ENCODE measurements around the gene HMOX2.

Gene HMOX2

GRCh38 chr16:4509420-4509819 is 33.2 kb downstream of the HMOX2 start:
- Histone ChIP-seq H3K4me3 (ENCODE audit: control insufficient read depth in 1 of 7, extremely low read depth in 1 of 7, insufficient read depth in 4 of 7, low read depth in 2 of 7, low read length in 6 of 7) (no peak overlapping the region), H3K27me3 (replicated peaks in 2 of 5; ENCODE audit: control insufficient read depth in 4 of 5, insufficient read depth in 5 of 5, low read length in 4 of 5) (no peaks in the 10 kb centered on the region), H3K36me3 (ENCODE audit: control insufficient read depth in 4 of 4, insufficient read depth in 4 of 4, low read length in 3 of 4) (peaks cover 2 to 78% (median 37%) of the 10 kb centered on the region in 4 experiments), H3K9me3 (ENCODE audit: control extremely low read depth in 1 of 5, control insufficient read depth in 4 of 5, insufficient read depth in 2 of 5, low read depth in 1 of 5, low read length in 4 of 5) (no peaks in the 10 kb centered on the region), H3K27ac (ENCODE audit: insufficient read depth in 1 of 2, low read depth in 1 of 2, low read length in 2 of 2, poor library complexity in 1 of 2, severe bottlenecking in 2 of 2) (no peak overlapping the region), H3K4me1 (ENCODE audit: control extremely low read depth in 1 of 4, control insufficient read depth in 4 of 4, insufficient read depth in 4 of 4, low read length in 3 of 4) (peaks cover 19 to 59% (median 58%) of the 10 kb centered on the region in 4 experiments)
- ChIA-PET CTCF (interaction anchor here (1.1 to 15.2 kb wide), 12 partner anchors 9 to 446 kb away, joined by 3 to 375 read pairs (median 6); partner anchors contain the start of genes C16orf96 and HMOX2), POLR2A (no interaction called here)
- DNase-seq: no peak
- WGBS (ENCODE audit: insufficient coverage): 97% methylated on average over 8 of the region's 8 CpGs

GRCh38 chr16:4510131-4510530 is 33.9 kb downstream of the HMOX2 start:
- H3K4me1 ChIP-seq (ENCODE audit: control extremely low read depth in 1 of 4, control insufficient read depth in 4 of 4, insufficient read depth in 4 of 4, low read length in 3 of 4): peaks cover 18 to 62% (median 60%) of the 10 kb centered on the region in 4 experiments
- POLR2A ChIA-PET: no interaction called here
- no peak for DNase-seq

DNA sequence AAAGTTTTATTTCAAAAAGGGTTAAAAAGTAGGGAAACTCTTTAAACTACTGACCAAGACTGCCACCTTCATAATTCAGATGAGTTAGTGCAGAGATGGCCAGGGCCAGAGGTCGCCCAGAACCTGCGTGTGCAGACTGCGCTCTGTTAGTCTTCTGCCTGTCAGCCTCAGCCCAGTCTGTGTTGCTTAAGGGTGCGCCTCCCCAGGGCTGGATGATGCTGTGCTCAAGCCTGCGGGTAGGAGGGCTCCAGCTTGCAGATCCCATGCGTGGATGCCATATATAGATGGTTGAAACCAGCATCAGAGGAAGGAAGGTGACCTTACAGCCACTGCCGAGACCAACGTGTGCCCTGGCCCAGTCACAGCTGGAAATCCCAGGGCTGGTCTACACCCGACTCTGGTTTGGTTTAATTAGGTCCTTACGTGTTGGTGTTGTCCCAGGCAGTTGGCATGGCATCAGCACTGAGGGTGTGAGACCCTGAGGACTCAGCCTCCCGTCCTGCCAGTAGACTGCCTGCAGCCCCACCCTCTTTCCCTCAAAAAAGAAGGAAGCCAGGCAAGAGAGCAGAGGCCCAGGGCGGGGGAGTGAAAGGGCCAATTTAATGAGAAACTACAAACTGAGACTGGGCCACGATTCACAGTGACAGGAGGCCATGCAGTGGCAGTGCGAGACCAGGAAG is 34.7 kb downstream of the HMOX2 start:
- no peaks in the 10 kb centered on the region for H3K27me3 ChIP-seq (replicated peaks in 2 of 5; ENCODE audit: control insufficient read depth in 4 of 5, insufficient read depth in 5 of 5, low read length in 4 of 5)
- H3K27ac ChIP-seq (ENCODE audit: insufficient read depth in 1 of 2, low read depth in 1 of 2, low read length in 2 of 2, poor library complexity in 1 of 2, severe bottlenecking in 2 of 2): peak overlapping the region in 1 of 2 experiments; percentile 11
- DNase-seq: no peak
- WGBS (ENCODE audit: insufficient coverage): 60% methylated on average over 7 of the region's 14 CpGs
- peaks cover 2 to 77% (median 37%) of the 10 kb centered on the region in 4 experiments for H3K36me3 ChIP-seq (ENCODE audit: control insufficient read depth in 4 of 4, insufficient read depth in 4 of 4, low read length in 3 of 4)
- ChIA-PET POLR2A (interaction anchor here (0.6 kb wide), 1 partner anchor 187 kb away, joined by 3 read pairs; no protein-coding TSS in a partner anchor), CTCF (interaction anchor here (0.7 to 15.2 kb wide), 11 partner anchors 8 to 445 kb away, joined by 3 to 375 read pairs (median 6); partner anchors contain the start of gene C16orf96)
- peaks cover 21 to 61% (median 59%) of the 10 kb centered on the region in 4 experiments for H3K4me1 ChIP-seq (ENCODE audit: control extremely low read depth in 1 of 4, control insufficient read depth in 4 of 4, insufficient read depth in 4 of 4, low read length in 3 of 4)
- H3K4me3 ChIP-seq (ENCODE audit: control insufficient read depth in 1 of 7, extremely low read depth in 1 of 7, insufficient read depth in 4 of 7, low read depth in 2 of 7, low read length in 6 of 7): no peak overlapping the region
- H3K9me3 ChIP-seq (ENCODE audit: control extremely low read depth in 1 of 5, control insufficient read depth in 4 of 5, insufficient read depth in 2 of 5, low read depth in 1 of 5, low read length in 4 of 5): peaks cover 0 to under 1% (median 0%) of the 10 kb centered on the region in 5 experiments

More at GRCh38 chr16:4510131-4510530, 33.9 kb downstream of the HMOX2 start:
- Histone ChIP-seq H3K9me3 (ENCODE audit: control extremely low read depth in 1 of 5, control insufficient read depth in 4 of 5, insufficient read depth in 2 of 5, low read depth in 1 of 5, low read length in 4 of 5) (no peaks in the 10 kb centered on the region), H3K36me3 (ENCODE audit: control insufficient read depth in 4 of 4, insufficient read depth in 4 of 4, low read length in 3 of 4) (peaks cover 2 to 78% (median 37%) of the 10 kb centered on the region in 4 experiments), H3K27me3 (replicated peaks in 2 of 5; ENCODE audit: control insufficient read depth in 4 of 5, insufficient read depth in 5 of 5, low read length in 4 of 5) (no peaks in the 10 kb centered on the region), H3K27ac (ENCODE audit: insufficient read depth in 1 of 2, low read depth in 1 of 2, low read length in 2 of 2, poor library complexity in 1 of 2, severe bottlenecking in 2 of 2) (no peak overlapping the region), H3K4me3 (ENCODE audit: control insufficient read depth in 1 of 7, extremely low read depth in 1 of 7, insufficient read depth in 4 of 7, low read depth in 2 of 7, low read length in 6 of 7) (no peak overlapping the region)
- WGBS (ENCODE audit: insufficient coverage): 89% methylated on average over 4 of the region's 5 CpGs
- CTCF ChIA-PET: interaction anchor here (0.7 to 15.2 kb wide), 14 partner anchors 9 to 446 kb away, joined by 3 to 375 read pairs (median 5); partner anchors contain the start of gene C16orf96

- peak; percentile 65 to 73 (median 70) for DNase-seq
- ChIA-PET POLR2A (interaction anchor here (0.6 kb wide), 1 partner anchor 186 kb away, joined by 3 read pairs; no protein-coding TSS in a partner anchor), CTCF (interaction anchor here (0.9 to 15.2 kb wide), 10 partner anchors 11 to 444 kb away, joined by 3 to 375 read pairs (median 5); partner anchors contain the start of genes C16orf96 and HMOX2)
- H3K36me3 ChIP-seq (ENCODE audit: control insufficient read depth in 4 of 4, insufficient read depth in 4 of 4, low read length in 3 of 4): peaks cover 2 to 71% (median 37%) of the 10 kb centered on the region in 4 experiments
- peak overlapping the region in 1 of 2 experiments; percentile 49 for H3K27ac ChIP-seq (ENCODE audit: insufficient read depth in 1 of 2, low read depth in 1 of 2, low read length in 2 of 2, poor library complexity in 1 of 2, severe bottlenecking in 2 of 2)
- WGBS (ENCODE audit: insufficient coverage): 74% methylated on average over 9 of the region's 9 CpGs
- H3K27me3 ChIP-seq (replicated peaks in 2 of 5; ENCODE audit: control insufficient read depth in 4 of 5, insufficient read depth in 5 of 5, low read length in 4 of 5): no peaks in the 10 kb centered on the region
- H3K9me3 ChIP-seq (ENCODE audit: control extremely low read depth in 1 of 5, control insufficient read depth in 4 of 5, insufficient read depth in 2 of 5, low read depth in 1 of 5, low read length in 4 of 5): peaks cover 0 to 2% (median 0%) of the 10 kb centered on the region in 5 experiments
- H3K4me1 ChIP-seq (ENCODE audit: control extremely low read depth in 1 of 4, control insufficient read depth in 4 of 4, insufficient read depth in 4 of 4, low read length in 3 of 4): peaks cover 15 to 61% (median 55%) of the 10 kb centered on the region in 4 experiments
- no peak overlapping the region for H3K4me3 ChIP-seq (ENCODE audit: control insufficient read depth in 1 of 7, extremely low read depth in 1 of 7, insufficient read depth in 4 of 7, low read depth in 2 of 7, low read length in 6 of 7)
Observed at GRCh38 chr16:4511441-4512082, 35.4 kb downstream of the HMOX2 start.

GRCh38 chr16:4512473-4512872 is 36.3 kb downstream of the HMOX2 start:
- peak overlapping the region in 1 of 2 experiments; percentile 49 for H3K27ac ChIP-seq (ENCODE audit: insufficient read depth in 1 of 2, low read depth in 1 of 2, low read length in 2 of 2, poor library complexity in 1 of 2, severe bottlenecking in 2 of 2)
- H3K27me3 ChIP-seq (replicated peaks in 2 of 5; ENCODE audit: control insufficient read depth in 4 of 5, insufficient read depth in 5 of 5, low read length in 4 of 5): no peaks in the 10 kb centered on the region
- no peak overlapping the region for H3K4me3 ChIP-seq (ENCODE audit: control insufficient read depth in 1 of 7, extremely low read depth in 1 of 7, insufficient read depth in 4 of 7, low read depth in 2 of 7, low read length in 6 of 7)
- peaks cover 2 to 64% (median 35%) of the 10 kb centered on the region in 4 experiments for H3K36me3 ChIP-seq (ENCODE audit: control insufficient read depth in 4 of 4, insufficient read depth in 4 of 4, low read length in 3 of 4)
- WGBS (ENCODE audit: insufficient coverage): 93% methylated on average over 8 of the region's 10 CpGs
- ChIA-PET POLR2A (no interaction called here), CTCF (interaction anchor here (1.0 to 15.2 kb wide), 6 partner anchors 12 to 443 kb away, joined by 3 to 375 read pairs (median 16); partner anchors contain the start of gene C16orf96)
- H3K4me1 ChIP-seq (ENCODE audit: control extremely low read depth in 1 of 4, control insufficient read depth in 4 of 4, insufficient read depth in 4 of 4, low read length in 3 of 4): peaks cover 14 to 69% (median 54%) of the 10 kb centered on the region in 4 experiments
- H3K9me3 ChIP-seq (ENCODE audit: control extremely low read depth in 1 of 5, control insufficient read depth in 4 of 5, insufficient read depth in 2 of 5, low read depth in 1 of 5, low read length in 4 of 5): peaks cover 0 to 2% (median 0%) of the 10 kb centered on the region in 5 experiments
- no peak for DNase-seq

- 90% methylated on average over 15 of the region's 19 CpGs for WGBS (ENCODE audit: insufficient coverage)
- no peaks in the 10 kb centered on the region for H3K27me3 ChIP-seq (replicated peaks in 2 of 5; ENCODE audit: control insufficient read depth in 4 of 5, insufficient read depth in 5 of 5, low read length in 4 of 5)
- H3K27ac ChIP-seq (ENCODE audit: insufficient read depth in 1 of 2, low read depth in 1 of 2, low read length in 2 of 2, poor library complexity in 1 of 2, severe bottlenecking in 2 of 2): peak overlapping the region in 1 of 2 experiments; percentile 49
- peaks cover 14 to 77% (median 56%) of the 10 kb centered on the region in 4 experiments for H3K4me1 ChIP-seq (ENCODE audit: control extremely low read depth in 1 of 4, control insufficient read depth in 4 of 4, insufficient read depth in 4 of 4, low read length in 3 of 4)
- CTCF ChIA-PET: interaction anchor here (0.9 to 15.2 kb wide), 5 partner anchors 24 to 129 kb away, joined by 3 to 375 read pairs (median 7); partner anchors contain the start of gene C16orf96
- POLR2A ChIA-PET: no interaction called here
- no peak overlapping the region for H3K4me3 ChIP-seq (ENCODE audit: control insufficient read depth in 1 of 7, extremely low read depth in 1 of 7, insufficient read depth in 4 of 7, low read depth in 2 of 7, low read length in 6 of 7)
- H3K9me3 ChIP-seq (ENCODE audit: control extremely low read depth in 1 of 5, control insufficient read depth in 4 of 5, insufficient read depth in 2 of 5, low read depth in 1 of 5, low read length in 4 of 5): peaks cover 0 to 2% (median 0%) of the 10 kb centered on the region in 5 experiments
- DNase-seq: no peak
- H3K36me3 ChIP-seq (ENCODE audit: control insufficient read depth in 4 of 4, insufficient read depth in 4 of 4, low read length in 3 of 4): peaks cover 2 to 58% (median 28%) of the 10 kb centered on the region in 4 experiments
Observed at GRCh38 chr16:4513086-4513860, 37.1 kb downstream of the HMOX2 start.

All from common myeloid progenitor, CD34-positive (primary cell).